ENCODE data around the gene KCNIP4.

DNA sequence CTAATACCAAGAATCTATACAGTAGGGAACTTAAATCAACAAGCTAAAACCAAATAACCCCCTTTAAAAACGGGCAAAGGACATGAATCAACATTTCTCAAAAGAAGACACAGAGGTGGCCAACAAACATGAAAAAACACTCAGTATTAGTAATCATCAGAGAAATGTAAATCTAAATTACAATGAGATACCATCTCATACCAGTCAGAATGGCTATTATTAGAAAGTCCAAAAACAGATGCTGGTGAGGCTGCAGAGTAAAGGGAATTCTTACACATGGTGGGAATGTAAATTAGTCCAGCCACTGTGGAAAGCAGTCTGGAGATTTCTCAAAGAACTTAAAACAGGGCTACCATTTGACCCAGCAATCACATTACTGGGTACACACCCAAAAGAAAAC is 1080.5 kb downstream of the KCNIP4 start:
- TF ChIP-seq, protein P1, sequence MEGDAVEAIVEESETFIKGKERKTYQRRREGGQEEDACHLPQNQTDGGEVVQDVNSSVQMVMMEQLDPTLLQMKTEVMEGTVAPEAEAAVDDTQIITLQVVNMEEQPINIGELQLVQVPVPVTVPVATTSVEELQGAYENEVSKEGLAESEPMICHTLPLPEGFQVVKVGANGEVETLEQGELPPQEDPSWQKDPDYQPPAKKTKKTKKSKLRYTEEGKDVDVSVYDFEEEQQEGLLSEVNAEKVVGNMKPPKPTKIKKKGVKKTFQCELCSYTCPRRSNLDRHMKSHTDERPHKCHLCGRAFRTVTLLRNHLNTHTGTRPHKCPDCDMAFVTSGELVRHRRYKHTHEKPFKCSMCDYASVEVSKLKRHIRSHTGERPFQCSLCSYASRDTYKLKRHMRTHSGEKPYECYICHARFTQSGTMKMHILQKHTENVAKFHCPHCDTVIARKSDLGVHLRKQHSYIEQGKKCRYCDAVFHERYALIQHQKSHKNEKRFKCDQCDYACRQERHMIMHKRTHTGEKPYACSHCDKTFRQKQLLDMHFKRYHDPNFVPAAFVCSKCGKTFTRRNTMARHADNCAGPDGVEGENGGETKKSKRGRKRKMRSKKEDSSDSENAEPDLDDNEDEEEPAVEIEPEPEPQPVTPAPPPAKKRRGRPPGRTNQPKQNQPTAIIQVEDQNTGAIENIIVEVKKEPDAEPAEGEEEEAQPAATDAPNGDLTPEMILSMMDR (IDR thresholded peaks at IDR 0.05; ENCODE audit: insufficient read depth, low read depth, low read length): no peak
- TF ChIP-seq EZH2 (IDR thresholded peaks at IDR 0.05; ENCODE audit: insufficient read depth, low read length): no peak
